H1 (cell line): ENCODE data around the gene NSDHL. TPM values are rescaled to one million over a fixed set of nuclear protein-coding genes. Genes with fewer than 3 reads are reported as not detected.

Source experiments
- CTCF ChIA-PET: fragments of 300-600 bp; sonication (Branson Sonifier 250); formaldehyde crosslinking; loops from one replicate; lab custom pipeline; 2021; ENCODE audit not compliant: partially characterized antibody; lab: Charles Lee
- POLR2A ChIA-PET: fragments of 300-600 bp; sonication (Branson Sonifier 250); formaldehyde crosslinking; loops from one replicate; lab custom pipeline; 2021; ENCODE audit warnings: inconsistent platforms; ENCODE audit not compliant: partially characterized antibody; lab: Charles Lee
- DNase-seq, 2 experiments: peaks; one replicate each; pipeline versions ENCODE4 v3.0.0 to v3.0.0-alpha.2; 2010 to 2022; ENCODE audit warnings: low spot score in 2 of 2, low read depth in 1 of 2, mixed read lengths in 1 of 2
- FAIRE-seq: peaks from 2 replicates; lab custom pipeline; 2011; peaks lifted over from hg19 to GRCh38; lab: Jason Lieb, UNC
- H2AFZ ChIP-seq: 2 replicates; pipeline ENCODE4 v1.8.1; 2012; ENCODE audit warnings: low read length, inconsistent platforms
- H2AK5ac ChIP-seq: 2 replicates; pipeline ENCODE4 v1.6.1; 2013; ENCODE audit warnings: low read depth, low read length
- H2BK120ac ChIP-seq: replicated peaks from 2 replicates; pipeline ENCODE3; 2013; ENCODE audit warnings: low read depth, low read length, inconsistent platforms
- H2BK12ac ChIP-seq: 2 replicates; pipeline ENCODE4 v1.6.1; 2013; ENCODE audit warnings: low read depth, low read length
- H2BK15ac ChIP-seq: 2 replicates; pipeline ENCODE4 v1.6.1; 2013; ENCODE audit warnings: low read length
- H2BK20ac ChIP-seq: 2 replicates; pipeline ENCODE4 v1.6.1; 2013; ENCODE audit warnings: low read length
- H2BK5ac ChIP-seq: 2 replicates; pipeline ENCODE4 v1.6.1; 2013; ENCODE audit warnings: low read depth, low read length
- H3K14ac ChIP-seq: 2 replicates; pipeline ENCODE4 v1.6.1; 2013; ENCODE audit warnings: inconsistent platforms; ENCODE audit not compliant: insufficient read length
- H3K18ac ChIP-seq: 2 replicates; pipeline ENCODE4 v1.6.1; 2013; ENCODE audit warnings: low read length; ENCODE audit errors: extremely low read depth
- H3K23ac ChIP-seq: 2 replicates; pipeline ENCODE4 v1.6.1; 2013; ENCODE audit warnings: inconsistent platforms; ENCODE audit not compliant: insufficient read length
- H3K23me2 ChIP-seq: 2 replicates; pipeline ENCODE4 v1.6.1; 2013; ENCODE audit warnings: low read depth, low read length
- H3K27ac ChIP-seq: 2 replicates; pipeline ENCODE4 v1.6.1; 2011; ENCODE audit warnings: low read depth, low read length, inconsistent platforms
- H3K27me3 ChIP-seq, 4 experiments: replicated peaks in 1 of 4; 1 replicate in 1 of 4; 2 replicates in 3 of 4; pipeline versions ENCODE4 v1.6.1 to v1.8.1; 2011 to 2013; ENCODE audit warnings: low read length in 3 of 4, mild to moderate bottlenecking in 3 of 4, inconsistent platforms in 2 of 4, mixed read lengths in 2 of 4, moderate library complexity in 1 of 4; ENCODE audit not compliant: control insufficient read depth in 3 of 4, insufficient read depth in 3 of 4; ENCODE audit errors: extremely low read depth in 1 of 4
- H3K36me3 ChIP-seq, 4 experiments: 2 replicates each; pipeline versions ENCODE4 v1.6.1 to v1.8.1; 2011 to 2013; ENCODE audit warnings: mild to moderate bottlenecking in 4 of 4, low read length in 3 of 4, moderate library complexity in 2 of 4, control low read depth in 1 of 4, inconsistent platforms in 1 of 4; ENCODE audit not compliant: insufficient read depth in 4 of 4, control insufficient read depth in 2 of 4
- H3K4ac ChIP-seq: replicated peaks from 2 replicates; pipeline ENCODE3; 2013; ENCODE audit warnings: low read length, low read depth, mixed read lengths, inconsistent platforms; ENCODE audit not compliant: insufficient read length
- H3K4me1 ChIP-seq, 4 experiments: replicated peaks in 1 of 4; 1 replicate in 1 of 4; 2 replicates in 3 of 4; pipeline versions ENCODE4 v1.6.1 to v1.8.1; 2011 to 2013; ENCODE audit warnings: low read length in 3 of 4, inconsistent platforms in 2 of 4, mixed read lengths in 1 of 4; ENCODE audit not compliant: insufficient read depth in 4 of 4, control insufficient read depth in 3 of 4
- H3K4me2 ChIP-seq, 2 experiments: 2 replicates each; pipeline versions ENCODE4 v1.6.1 to v1.8.1; 2011 to 2013; ENCODE audit warnings: low read depth in 2 of 2, low read length in 2 of 2, control low read depth in 1 of 2, inconsistent platforms in 1 of 2, mild to moderate bottlenecking in 1 of 2; ENCODE audit not compliant: insufficient read depth in 1 of 2
- H3K4me3 ChIP-seq, 4 experiments: fragments of 200-600, 300-600 bp in 1 of 4; sonication (generic), shearing (Covaris generic), sonication (Bioruptor Twin) in 1 of 4; 2 replicates each; pipeline versions ENCODE4 v1.5.1 to v1.8.1; 2011 to 2016; ENCODE audit warnings: low read length in 4 of 4, low read depth in 3 of 4, control low read depth in 2 of 4, inconsistent platforms in 2 of 4, mild to moderate bottlenecking in 2 of 4, mixed read lengths in 1 of 4, moderate library complexity in 1 of 4; ENCODE audit not compliant: insufficient read depth in 2 of 4; ENCODE audit errors: extremely low read depth in 1 of 4
- H3K56ac ChIP-seq: replicated peaks from 2 replicates; pipeline ENCODE3; 2013; ENCODE audit warnings: low read depth, mild to moderate bottlenecking, mixed read lengths, low read length, inconsistent platforms; ENCODE audit not compliant: insufficient read length
- H3K79me1 ChIP-seq: 2 replicates; pipeline ENCODE4 v1.6.1; 2013; ENCODE audit warnings: low read depth, low read length, control low read depth
- H3K79me2 ChIP-seq, 2 experiments: 2 replicates each; pipeline versions ENCODE4 v1.6.1 to v1.8.1; 2012 to 2013; ENCODE audit warnings: low read length in 2 of 2, mild to moderate bottlenecking in 2 of 2, inconsistent platforms in 1 of 2; ENCODE audit not compliant: insufficient read depth in 2 of 2, control insufficient read depth in 1 of 2
- H3K9ac ChIP-seq, 4 experiments: replicated peaks in 1 of 4; 1 replicate in 1 of 4; 2 replicates in 3 of 4; pipeline versions ENCODE4 v1.6.1 to v1.8.1; 2011 to 2013; ENCODE audit warnings: low read depth in 3 of 4, low read length in 3 of 4, control low read depth in 2 of 4, mild to moderate bottlenecking in 2 of 4, moderate library complexity in 2 of 4, inconsistent platforms in 1 of 4; ENCODE audit errors: extremely low read depth in 1 of 4
- H3K9me3 ChIP-seq, 2 experiments: 2 replicates each; pipeline versions ENCODE4 v1.6.1 to v1.8.1; 2012 to 2013; ENCODE audit warnings: mild to moderate bottlenecking in 2 of 2, moderate library complexity in 2 of 2, control low read depth in 1 of 2, inconsistent platforms in 1 of 2, low read depth in 1 of 2, low read length in 1 of 2, mixed read lengths in 1 of 2; ENCODE audit not compliant: insufficient read depth in 2 of 2
- H4K20me1 ChIP-seq, 2 experiments: replicated peaks in 1 of 2; 2 replicates each; pipeline versions ENCODE3 to v1.8.1; 2011 to 2013; ENCODE audit warnings: inconsistent platforms in 2 of 2, low read length in 2 of 2, mild to moderate bottlenecking in 1 of 2; ENCODE audit not compliant: insufficient read depth in 2 of 2, control insufficient read depth in 1 of 2
- H4K5ac ChIP-seq: 2 replicates; pipeline ENCODE4 v1.6.1; 2013; ENCODE audit warnings: low read length, low read depth, mixed read lengths, inconsistent platforms; ENCODE audit not compliant: insufficient read length
- H4K8ac ChIP-seq: 2 replicates; pipeline ENCODE4 v1.8.0; 2013; ENCODE audit warnings: mild to moderate bottlenecking, moderate library complexity, low read length, inconsistent platforms; ENCODE audit not compliant: insufficient read depth; ENCODE audit errors: extremely low read depth
- H4K91ac ChIP-seq: replicated peaks from 2 replicates; pipeline ENCODE3; 2013; ENCODE audit warnings: low read length, mixed read lengths, inconsistent platforms; ENCODE audit not compliant: insufficient read length
- BACH1 ChIP-seq: IDR thresholded peaks from 2 replicates; pipeline ENCODE4 v1.6.1; 2012; ENCODE audit warnings: low read length, improper control_type of control experiment
- CTBP2 ChIP-seq: IDR thresholded peaks from 2 replicates; pipeline ENCODE4 v1.7.0; 2011; ENCODE audit warnings: borderline replicate concordance, mild to moderate bottlenecking, moderate library complexity, mixed read lengths, low read length; ENCODE audit not compliant: insufficient read depth, insufficient read length
- EZH2 ChIP-seq: fragments of 200-600 bp; sonication (generic); IDR thresholded peaks from 2 replicates; pipeline ENCODE4 v1.7.1; 2012; ENCODE audit warnings: low read depth, mild to moderate bottlenecking, moderate library complexity, low read length, inconsistent platforms; ENCODE audit not compliant: severe bottlenecking
- FOSL1 ChIP-seq: IDR thresholded peaks from 2 replicates; pipeline ENCODE4 v1.6.1; 2011; ENCODE audit warnings: mild to moderate bottlenecking, low read depth, low read length, moderate library complexity; ENCODE audit not compliant: insufficient read depth
- GTF2F1 ChIP-seq: IDR thresholded peaks from 2 replicates; pipeline ENCODE4 v1.6.1; 2012; ENCODE audit warnings: low read depth, low read length, improper control_type of control experiment, borderline replicate concordance
- KDM1A ChIP-seq: fragments of 200-600, 300-600 bp; sonication (generic); IDR thresholded peaks from 2 replicates; pipeline ENCODE4 v1.7.1; 2016; ENCODE audit warnings: mild to moderate bottlenecking, low read length, borderline replicate concordance
- KDM5A ChIP-seq: fragments of 200-600 bp; IDR thresholded peaks from 2 replicates; pipeline ENCODE4 v1.7.1; 2012; ENCODE audit warnings: mild to moderate bottlenecking, low read length, inconsistent platforms, mixed read lengths
- NANOG ChIP-seq: IDR thresholded peaks from 2 replicates; pipeline ENCODE4 v1.6.1; 2011; ENCODE audit warnings: low read length, low read depth, mild to moderate bottlenecking, inconsistent platforms; ENCODE audit not compliant: insufficient read depth, poor library complexity, severe bottlenecking
- POU5F1 ChIP-seq: IDR thresholded peaks from 2 replicates; pipeline ENCODE4 v1.6.1; 2011; ENCODE audit warnings: low read depth, mild to moderate bottlenecking, low read length, moderate library complexity
- TEAD4 ChIP-seq: IDR thresholded peaks from 2 replicates; pipeline ENCODE4 v1.6.1; 2012; ENCODE audit warnings: low read depth, low read length, inconsistent platforms, mixed read lengths
- WGBS, 2 experiments: shearing (Covaris generic) in 1 of 2; methylation state at CpG; one replicate each; pipeline versions ENCODE4 v1.1.6 to v1.1.7; 2013 to 2015; ENCODE audit warnings: low lambda C conversion rate in 2 of 2, mixed read lengths in 2 of 2, inconsistent platforms in 1 of 2, low coverage in 1 of 2, missing lambda C conversion rate in 1 of 2; ENCODE audit not compliant: insufficient replicate concordance in 2 of 2, insufficient coverage in 1 of 2, insufficient read length in 1 of 2; ENCODE audit errors: extremely low coverage in 1 of 2, missing lambda C conversion rate in 1 of 2; 5-methylcytosine and 5-hydroxymethylcytosine counted together
- polyA plus RNA-seq, 7 experiments: library from polyadenylated mRNA; depleted of rRNA in 3 of 7; stranded (reverse) in 5 of 7; unstranded in 2 of 7; fragments of >200 nt in 5 of 7; fragments of 200-250 nt in 2 of 7; gene quantifications; 1 replicate in 5 of 7; 2 replicates in 1 of 7; 4 replicates in 1 of 7; pipeline versions ENCODE4 v1.2.1 to v1.2.3, GENCODE V29; 2011 to 2013; ENCODE audit warnings: missing spikeins in 2 of 7, mixed read lengths in 2 of 7
- total RNA-seq: library from RNA; stranded (reverse); fragmentation: NEBNext Ultra II Directional; extraction: Animal tissue kit (Norgen Biotek cat#: 25700); gene quantifications from 2 replicates; pipeline ENCODE4 v1.2.1, GENCODE V29; 2021
- TF ChIP-seq, protein P1 (sequence below): IDR thresholded peaks from 2 replicates; pipeline ENCODE4 v1.6.1; 2012; ENCODE audit warnings: inconsistent platforms

The NSDHL gene
- total and polyA plus RNA-seq, 2 of the 8 experiments (the other 6 are each of a cell fraction or from before 2014, with no cell fraction given) = 31.5 to 34.6 TPM

DNA sequence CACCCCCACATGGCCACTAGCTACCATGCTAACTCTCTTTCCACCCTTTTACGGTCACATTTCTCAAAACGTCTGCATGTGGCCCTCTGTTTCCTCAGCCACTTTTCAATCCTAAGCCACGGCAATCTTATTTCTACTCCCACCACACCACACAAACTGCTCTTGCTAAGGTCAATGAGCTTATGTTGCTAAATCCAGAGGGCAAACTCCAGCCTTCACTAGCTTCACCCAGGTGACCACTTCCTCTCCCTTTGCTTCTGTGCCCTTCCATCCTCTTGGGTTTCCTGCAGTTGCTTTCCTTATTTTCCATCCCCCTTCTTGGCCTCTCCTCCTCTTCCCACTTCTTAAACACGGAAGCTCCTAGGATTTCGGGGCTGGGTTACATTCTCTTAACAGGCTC lies 16.8 kb upstream of the NSDHL start:
- H3K4me3 ChIP-seq = no peak overlapping the region
- no peak overlapping the region for H3K9ac ChIP-seq
- H2BK5ac ChIP-seq = no peak overlapping the region
- no peaks in the 10 kb centered on the region for H3K9me3 ChIP-seq
- H3K27me3 ChIP-seq = no peaks in the 10 kb centered on the region
- H3K27ac ChIP-seq = no peak overlapping the region
- no peak overlapping the region for H3K4me2 ChIP-seq
- no peak overlapping the region for H4K91ac ChIP-seq
- H4K5ac ChIP-seq = no peak overlapping the region
- H2BK20ac ChIP-seq = no peak overlapping the region
- no peak overlapping the region for H3K18ac ChIP-seq
- ChIA-PET CTCF (interaction anchor here (0.8 to 1.8 kb wide), 3 partner anchors 156 to 1088 kb away, joined by 3 to 4 read pairs (median 4); no protein-coding TSS in a partner anchor), POLR2A (no interaction called here)
- H3K4me1 ChIP-seq = no peaks in the 10 kb centered on the region
- WGBS, 2 experiments = 91% methylated on average over 5 of the region's 5 CpGs; no CpG with 5 or more reads in 1 of the 2 experiments
- H3K23me2 ChIP-seq = no peaks in the 10 kb centered on the region
- DNase-seq = no peak
- H3K23ac ChIP-seq = no peak overlapping the region
- no peak overlapping the region for H2AFZ ChIP-seq
- no peak overlapping the region for H3K4ac ChIP-seq
- H3K79me1 ChIP-seq = no peaks in the 10 kb centered on the region
- H4K20me1 ChIP-seq = no peaks in the 10 kb centered on the region
- no peak overlapping the region for H2BK120ac ChIP-seq
- H3K56ac ChIP-seq = no peak overlapping the region
- no peak overlapping the region for H2BK12ac ChIP-seq
- no peaks in the 10 kb centered on the region for H3K79me2 ChIP-seq
- no peak for FAIRE-seq
- no peak overlapping the region for H2AK5ac ChIP-seq
- no peak overlapping the region for H2BK15ac ChIP-seq
- no peak overlapping the region for H4K8ac ChIP-seq
- H3K14ac ChIP-seq = no peak overlapping the region
- H3K36me3 ChIP-seq = no peaks in the 10 kb centered on the region
- TF ChIP-seq NANOG = no peak
- TF ChIP-seq KDM5A = no peak
- TF ChIP-seq, protein P1, sequence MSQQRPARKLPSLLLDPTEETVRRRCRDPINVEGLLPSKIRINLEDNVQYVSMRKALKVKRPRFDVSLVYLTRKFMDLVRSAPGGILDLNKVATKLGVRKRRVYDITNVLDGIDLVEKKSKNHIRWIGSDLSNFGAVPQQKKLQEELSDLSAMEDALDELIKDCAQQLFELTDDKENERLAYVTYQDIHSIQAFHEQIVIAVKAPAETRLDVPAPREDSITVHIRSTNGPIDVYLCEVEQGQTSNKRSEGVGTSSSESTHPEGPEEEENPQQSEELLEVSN = no peak
- TF ChIP-seq FOSL1 = no peak
- no peak for TF ChIP-seq GTF2F1
- TF ChIP-seq TEAD4 = no peak
- TF ChIP-seq KDM1A = no peak
- no peak for TF ChIP-seq BACH1
- no peak for TF ChIP-seq EZH2
- TF ChIP-seq POU5F1 = no peak
- no peak for TF ChIP-seq CTBP2
